GM03348 (cell line): ENCODE results near the gene RPLP2.

Source experiments
- DNase-seq: peaks from one replicate; pipeline ENCODE4 v3.0.0; 2012; ENCODE audit warnings: low spot score

RPLP2 gene

GRCh38 chr11:809287-810039 lies at the start of gene RPLP2:
TSS of gene RPLP2 (plus strand) at chr11:809967. CDS start at chr11:810235, 268 bp downstream.
- peak; percentile 96 for DNase-seq

- DNase-seq: no peak
Measured at GRCh38 chr11:760236-760635, 49.5 kb upstream of the RPLP2 start.

- no peak for DNase-seq
Measured at GRCh38 chr11:761526-762108, 48.1 kb upstream of the RPLP2 start.

- peak; percentile 91 for DNase-seq
Measured at GRCh38 chr11:762421-763072, 47.2 kb upstream of the RPLP2 start.

GRCh38 chr11:763073-763463 lies 46.7 kb upstream of the RPLP2 start:
- no peak for DNase-seq

- DNase-seq: no peak
Measured at GRCh38 chr11:763549-764321, 46.0 kb upstream of the RPLP2 start.

- DNase-seq: no peak
Measured at GRCh38 chr11:764322-765024, 45.3 kb upstream of the RPLP2 start.

GRCh38 chr11:765025-765801 lies 44.6 kb upstream of the RPLP2 start:
- DNase-seq: peak; percentile 68

GRCh38 chr11:765802-766091 lies 44.0 kb upstream of the RPLP2 start:
- DNase-seq: no peak

GRCh38 chr11:766106-766935 lies 43.4 kb upstream of the RPLP2 start:
- no peak for DNase-seq

- no peak for DNase-seq
Measured at GRCh38 chr11:766936-767210, 42.9 kb upstream of the RPLP2 start.

GRCh38 chr11:767238-767637 lies 42.5 kb upstream of the RPLP2 start:
- no peak for DNase-seq

GRCh38 chr11:769887-770641 lies 39.7 kb upstream of the RPLP2 start:
- no peak for DNase-seq

GRCh38 chr11:770642-771616 lies 38.8 kb upstream of the RPLP2 start:
- no peak for DNase-seq

GRCh38 chr11:771617-772204 lies 38.1 kb upstream of the RPLP2 start:
- DNase-seq: no peak

- DNase-seq: no peak
Measured at GRCh38 chr11:772429-773390, 37.1 kb upstream of the RPLP2 start.

GRCh38 chr11:773425-773824 lies 36.3 kb upstream of the RPLP2 start:
- no peak for DNase-seq
